Hepatocyte (in vitro differentiated cells): ENCODE data around the gene SETD5. TPM values are rescaled to one million over a fixed set of nuclear protein-coding genes. Genes with fewer than 3 reads are reported as not detected.

Source experiments
- DNase-seq: peaks from one replicate; pipeline ENCODE4 v3.0.0-alpha.2; 2016; ENCODE audit warnings: low spot score
- H2AFZ ChIP-seq: fragments of 200-600 bp; sonication (generic); 2 replicates; pipeline ENCODE4 v1.6.0; 2016; ENCODE audit warnings: antibody characterized with exemption, mild to moderate bottlenecking
- H3K27ac ChIP-seq: fragments of 200-600 bp; sonication (generic); 2 replicates; pipeline ENCODE4 v1.5.1; 2016; ENCODE audit warnings: mild to moderate bottlenecking
- H3K27me3 ChIP-seq: fragments of 200-600 bp; sonication (generic); 2 replicates; pipeline ENCODE4 v1.6.1; 2016
- H3K36me3 ChIP-seq: fragments of 200-600 bp; sonication (generic); replicated peaks from 2 replicates; pipeline ENCODE4 v1.5.1; 2016; ENCODE audit warnings: low read depth; ENCODE audit not compliant: insufficient read depth
- H3K4me1 ChIP-seq: fragments of 200-600 bp; sonication (generic); 2 replicates; pipeline ENCODE4 v1.5.1; 2016; ENCODE audit warnings: mild to moderate bottlenecking, moderate library complexity; ENCODE audit not compliant: insufficient read depth
- H3K4me2 ChIP-seq: fragments of 200-600 bp; sonication (generic); 2 replicates; pipeline ENCODE4 v1.6.0; 2016
- H3K4me3 ChIP-seq: fragments of 200-600 bp; sonication (generic); 2 replicates; pipeline ENCODE4 v1.5.1; 2016; ENCODE audit warnings: mild to moderate bottlenecking
- H3K79me2 ChIP-seq: fragments of 200-600 bp; sonication (generic); 2 replicates; pipeline ENCODE4 v1.6.0; 2017; ENCODE audit warnings: mild to moderate bottlenecking
- H3K9me2 ChIP-seq: fragments of 200-600 bp; sonication (generic); replicated peaks from 2 replicates; pipeline ENCODE4 v1.6.0; 2017; ENCODE audit warnings: mild to moderate bottlenecking; ENCODE audit not compliant: insufficient read depth
- H3K9me3 ChIP-seq: fragments of 200-600 bp; sonication (generic); 2 replicates; pipeline ENCODE4 v1.5.1; 2016; ENCODE audit warnings: low read depth, mild to moderate bottlenecking
- H4K20me1 ChIP-seq: fragments of 200-600 bp; sonication (generic); 2 replicates; pipeline ENCODE4 v1.6.0; 2016; ENCODE audit warnings: mild to moderate bottlenecking; ENCODE audit not compliant: insufficient read depth, poor library complexity, severe bottlenecking
- CTCF ChIP-seq: fragments of 200-600 bp; sonication (generic); IDR thresholded peaks from 2 replicates; pipeline ENCODE4 v1.5.1; 2016; ENCODE audit warnings: antibody characterized with exemption, mild to moderate bottlenecking; ENCODE audit not compliant: poor library complexity
- EZH2 ChIP-seq: fragments of 200-600 bp; sonication (generic); IDR thresholded peaks from 2 replicates; pipeline ENCODE4 v1.6.1; 2016; ENCODE audit warnings: antibody characterized with exemption, mild to moderate bottlenecking, borderline replicate concordance
- EZH2phosphoT487 ChIP-seq: fragments of 200-600 bp; sonication (generic); IDR thresholded peaks from one replicate; pipeline ENCODE4 v1.6.1; 2018; ENCODE audit warnings: antibody characterized with exemption, mild to moderate bottlenecking, low read depth, moderate library complexity; ENCODE audit not compliant: unreplicated experiment, severe bottlenecking
- WGBS: methylation state at CpG from one replicate; pipeline ENCODE4 v1.1.6; 2016; ENCODE audit warnings: low lambda C conversion rate; ENCODE audit errors: missing lambda C conversion rate; 5-methylcytosine and 5-hydroxymethylcytosine counted together
- polyA plus RNA-seq: library from polyadenylated mRNA; unstranded; fragments of >200 nt; fragmentation: Nextera tagmentation; extraction: Ambion mirVana; gene quantifications from 2 replicates; pipeline ENCODE4 v1.2.1, GENCODE V29; 2016
- total RNA-seq: library from RNA; depleted of rRNA; stranded (reverse); fragments of >200 nt; gene quantifications from 2 replicates; pipeline ENCODE4 v1.2.3, GENCODE V29; 2014

Gene SETD5
- total and polyA plus RNA-seq, 2 experiments from 2014 or later: 75.2 to 110 TPM

GRCh38 chr3:9412293-9412692 lies 14.9 kb downstream of the SETD5 start:
- peaks cover 100% of the 10 kb centered on the region for H4K20me1 ChIP-seq
- H3K27ac ChIP-seq: no peak overlapping the region
- H3K79me2 ChIP-seq: peaks cover 100% of the 10 kb centered on the region
- no peaks in the 10 kb centered on the region for H3K36me3 ChIP-seq
- no CpG with 5 or more reads among the region's 1 CpG for WGBS
- TF ChIP-seq CTCF (no peak), EZH2phosphoT487 (no peak), EZH2 (no peak)
- H3K27me3 ChIP-seq: no peaks in the 10 kb centered on the region
- H3K4me2 ChIP-seq: no peak overlapping the region
- no peak overlapping the region for H3K4me3 ChIP-seq
- DNase-seq: no peak
- H3K9me2 ChIP-seq: no peaks in the 10 kb centered on the region
- no peak overlapping the region for H2AFZ ChIP-seq
- H3K9me3 ChIP-seq: no peaks in the 10 kb centered on the region
- no peaks in the 10 kb centered on the region for H3K4me1 ChIP-seq

GRCh38 chr3:9414826-9415225 lies 17.4 kb downstream of the SETD5 start:
- Histone ChIP-seq H3K9me2 (no peaks in the 10 kb centered on the region), H3K4me2 (no peak overlapping the region), H4K20me1 (peaks cover 100% of the 10 kb centered on the region), H3K27me3 (no peaks in the 10 kb centered on the region), H3K9me3 (no peaks in the 10 kb centered on the region), H3K4me3 (no peak overlapping the region), H3K4me1 (no peaks in the 10 kb centered on the region), H2AFZ (no peak overlapping the region), H3K79me2 (peaks cover 100% of the 10 kb centered on the region), H3K27ac (no peak overlapping the region), H3K36me3 (no peaks in the 10 kb centered on the region)
- DNase-seq: no peak
- TF ChIP-seq EZH2 (no peak), CTCF (no peak), EZH2phosphoT487 (no peak)

- H3K36me3 ChIP-seq: no peaks in the 10 kb centered on the region
- H3K4me3 ChIP-seq: no peak overlapping the region
- 95% methylated on average over 6 of the region's 6 CpGs for WGBS
- no peaks in the 10 kb centered on the region for H3K9me3 ChIP-seq
- H3K9me2 ChIP-seq: no peaks in the 10 kb centered on the region
- no peak for DNase-seq
- H3K4me2 ChIP-seq: no peak overlapping the region
- no peak overlapping the region for H3K27ac ChIP-seq
- H3K27me3 ChIP-seq: no peaks in the 10 kb centered on the region
- H3K79me2 ChIP-seq: peaks cover 100% of the 10 kb centered on the region
- H3K4me1 ChIP-seq: no peaks in the 10 kb centered on the region
- no peak for TF ChIP-seq EZH2
- no peak for TF ChIP-seq CTCF
- TF ChIP-seq EZH2phosphoT487: no peak
- H2AFZ ChIP-seq: no peak overlapping the region
- peaks cover 100% of the 10 kb centered on the region for H4K20me1 ChIP-seq
Measured at GRCh38 chr3:9415485-9416138, 18.2 kb downstream of the SETD5 start.
